GM12878 (cell line): ENCODE results near the gene ADK.

ENCODE experiments used
- JUND ChIP-seq: IDR thresholded peaks from 2 replicates; pipeline ENCODE4 v1.6.1; 2012; ENCODE audit warnings: low read depth, mild to moderate bottlenecking, low read length, improper control_type of control experiment, moderate library complexity
- KAT2A ChIP-seq: conservative IDR thresholded peaks from 2 replicates; pipeline ENCODE4 v1.6.1; 2011; ENCODE audit warnings: low read depth, low read length; ENCODE audit not compliant: control insufficient read depth
- MTA3 ChIP-seq: IDR thresholded peaks from 2 replicates; pipeline ENCODE4 v1.6.1; 2012; ENCODE audit warnings: low read length, inconsistent platforms, borderline replicate concordance
- POLR2A ChIP-seq: IDR thresholded peaks from 2 replicates; pipeline ENCODE4 v1.6.1; 2011; ENCODE audit warnings: low read depth, mild to moderate bottlenecking, low read length
- POLR2AphosphoS5 ChIP-seq: IDR thresholded peaks from 2 replicates; pipeline ENCODE4 v1.6.1; 2011; ENCODE audit warnings: mild to moderate bottlenecking, low read length, inconsistent platforms
- RBBP5 ChIP-seq: fragments of 200-600 bp; sonication (generic); conservative IDR thresholded peaks from 2 replicates; pipeline ENCODE4 v1.6.1; 2016
- STAT1 ChIP-seq: fragments of 450-650 bp; conservative IDR thresholded peaks from 2 replicates; pipeline ENCODE4 v1.6.1; 2014; ENCODE audit warnings: antibody characterized with exemption, mild to moderate bottlenecking
- TAF1 ChIP-seq: IDR thresholded peaks from 2 replicates; pipeline ENCODE4 v1.6.1; 2011; ENCODE audit warnings: mild to moderate bottlenecking, low read depth, low read length, borderline replicate concordance
- YY1 ChIP-seq: IDR thresholded peaks from 2 replicates; pipeline ENCODE4 v1.6.1; 2011; ENCODE audit warnings: low read depth, mild to moderate bottlenecking, low read length
- ZNF24 ChIP-seq: fragments of 450-650 bp; IDR thresholded peaks from 2 replicates; pipeline ENCODE4 v1.6.1; 2017; ENCODE audit warnings: antibody characterized with exemption, mild to moderate bottlenecking
- TF ChIP-seq, protein P1 (sequence below), 3 experiments: IDR thresholded peaks in 2 of 3; conservative IDR thresholded peaks in 1 of 3; 2 replicates each; pipeline ENCODE4 v1.5.1; 2011; ENCODE audit warnings: low read depth in 3 of 3, low read length in 3 of 3, mild to moderate bottlenecking in 3 of 3, control low read depth in 2 of 3, moderate library complexity in 2 of 3, inconsistent platforms in 1 of 3, mixed read lengths in 1 of 3; ENCODE audit not compliant: control insufficient read depth in 2 of 3, insufficient read depth in 1 of 3; ENCODE audit errors: extremely low read depth in 1 of 3
- TF ChIP-seq, protein P2 (sequence below): fragments of 450-650 bp; formaldehyde crosslinking; IDR thresholded peaks from 2 replicates; pipeline ENCODE4 v1.5.0; 2022; ENCODE audit warnings: mild to moderate bottlenecking, missing genetic modification characterization
- TF ChIP-seq, protein P3 (sequence below): IDR thresholded peaks from 2 replicates; pipeline ENCODE4 v1.6.1; 2012; ENCODE audit warnings: low read length, inconsistent platforms

DNA sequence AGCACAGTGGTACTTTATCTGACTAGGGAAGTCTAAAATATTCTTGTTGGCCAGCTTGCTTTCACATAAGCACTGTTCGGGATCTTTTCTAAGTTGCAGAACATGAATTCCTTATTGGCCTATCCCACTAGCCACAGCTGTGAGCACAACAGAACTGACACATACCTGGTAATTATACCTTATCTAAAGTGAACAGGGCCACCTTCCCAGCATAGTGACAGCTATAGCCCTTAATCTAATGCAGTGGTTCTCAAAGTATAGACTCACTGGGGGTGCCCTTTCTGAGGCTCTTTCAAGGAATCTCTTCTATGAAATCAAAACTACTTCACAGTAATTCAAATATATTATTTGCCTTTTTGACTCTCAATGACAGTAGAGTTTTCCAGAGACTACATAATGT, 490.6 kb downstream of the ADK start:
- TF ChIP-seq ZNF24 = no peak
- no peak for TF ChIP-seq STAT1
- no peak for TF ChIP-seq RBBP5
- TF ChIP-seq, protein P1, sequence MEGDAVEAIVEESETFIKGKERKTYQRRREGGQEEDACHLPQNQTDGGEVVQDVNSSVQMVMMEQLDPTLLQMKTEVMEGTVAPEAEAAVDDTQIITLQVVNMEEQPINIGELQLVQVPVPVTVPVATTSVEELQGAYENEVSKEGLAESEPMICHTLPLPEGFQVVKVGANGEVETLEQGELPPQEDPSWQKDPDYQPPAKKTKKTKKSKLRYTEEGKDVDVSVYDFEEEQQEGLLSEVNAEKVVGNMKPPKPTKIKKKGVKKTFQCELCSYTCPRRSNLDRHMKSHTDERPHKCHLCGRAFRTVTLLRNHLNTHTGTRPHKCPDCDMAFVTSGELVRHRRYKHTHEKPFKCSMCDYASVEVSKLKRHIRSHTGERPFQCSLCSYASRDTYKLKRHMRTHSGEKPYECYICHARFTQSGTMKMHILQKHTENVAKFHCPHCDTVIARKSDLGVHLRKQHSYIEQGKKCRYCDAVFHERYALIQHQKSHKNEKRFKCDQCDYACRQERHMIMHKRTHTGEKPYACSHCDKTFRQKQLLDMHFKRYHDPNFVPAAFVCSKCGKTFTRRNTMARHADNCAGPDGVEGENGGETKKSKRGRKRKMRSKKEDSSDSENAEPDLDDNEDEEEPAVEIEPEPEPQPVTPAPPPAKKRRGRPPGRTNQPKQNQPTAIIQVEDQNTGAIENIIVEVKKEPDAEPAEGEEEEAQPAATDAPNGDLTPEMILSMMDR (IDR thresholded peaks at IDR 0.05 in 2 of 3, conservative IDR thresholded peaks at IDR 0.05 in 1 of 3; ENCODE audit: control insufficient read depth in 2 of 3, extremely low read depth in 1 of 3, insufficient read depth in 1 of 3, low read depth in 3 of 3, low read length in 3 of 3) = no peak
- TF ChIP-seq YY1 = no peak
- TF ChIP-seq TAF1 = no peak
- no peak for TF ChIP-seq POLR2A
- TF ChIP-seq POLR2AphosphoS5 = no peak
- no peak for TF ChIP-seq MTA3
- no peak for TF ChIP-seq KAT2A
- TF ChIP-seq, protein P2, sequence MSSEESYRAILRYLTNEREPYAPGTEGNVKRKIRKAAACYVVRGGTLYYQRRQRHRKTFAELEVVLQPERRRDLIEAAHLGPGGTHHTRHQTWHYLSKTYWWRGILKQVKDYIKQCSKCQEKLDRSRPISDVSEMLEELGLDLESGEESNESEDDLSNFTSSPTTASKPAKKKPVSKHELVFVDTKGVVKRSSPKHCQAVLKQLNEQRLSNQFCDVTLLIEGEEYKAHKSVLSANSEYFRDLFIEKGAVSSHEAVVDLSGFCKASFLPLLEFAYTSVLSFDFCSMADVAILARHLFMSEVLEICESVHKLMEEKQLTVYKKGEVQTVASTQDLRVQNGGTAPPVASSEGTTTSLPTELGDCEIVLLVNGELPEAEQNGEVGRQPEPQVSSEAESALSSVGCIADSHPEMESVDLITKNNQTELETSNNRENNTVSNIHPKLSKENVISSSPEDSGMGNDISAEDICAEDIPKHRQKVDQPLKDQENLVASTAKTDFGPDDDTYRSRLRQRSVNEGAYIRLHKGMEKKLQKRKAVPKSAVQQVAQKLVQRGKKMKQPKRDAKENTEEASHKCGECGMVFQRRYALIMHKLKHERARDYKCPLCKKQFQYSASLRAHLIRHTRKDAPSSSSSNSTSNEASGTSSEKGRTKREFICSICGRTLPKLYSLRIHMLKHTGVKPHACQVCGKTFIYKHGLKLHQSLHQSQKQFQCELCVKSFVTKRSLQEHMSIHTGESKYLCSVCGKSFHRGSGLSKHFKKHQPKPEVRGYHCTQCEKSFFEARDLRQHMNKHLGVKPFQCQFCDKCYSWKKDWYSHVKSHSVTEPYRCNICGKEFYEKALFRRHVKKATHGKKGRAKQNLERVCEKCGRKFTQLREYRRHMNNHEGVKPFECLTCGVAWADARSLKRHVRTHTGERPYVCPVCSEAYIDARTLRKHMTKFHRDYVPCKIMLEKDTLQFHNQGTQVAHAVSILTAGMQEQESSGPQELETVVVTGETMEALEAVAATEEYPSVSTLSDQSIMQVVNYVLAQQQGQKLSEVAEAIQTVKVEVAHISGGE (CRISPR knock-in tag) = no peak
- TF ChIP-seq, protein P3, sequence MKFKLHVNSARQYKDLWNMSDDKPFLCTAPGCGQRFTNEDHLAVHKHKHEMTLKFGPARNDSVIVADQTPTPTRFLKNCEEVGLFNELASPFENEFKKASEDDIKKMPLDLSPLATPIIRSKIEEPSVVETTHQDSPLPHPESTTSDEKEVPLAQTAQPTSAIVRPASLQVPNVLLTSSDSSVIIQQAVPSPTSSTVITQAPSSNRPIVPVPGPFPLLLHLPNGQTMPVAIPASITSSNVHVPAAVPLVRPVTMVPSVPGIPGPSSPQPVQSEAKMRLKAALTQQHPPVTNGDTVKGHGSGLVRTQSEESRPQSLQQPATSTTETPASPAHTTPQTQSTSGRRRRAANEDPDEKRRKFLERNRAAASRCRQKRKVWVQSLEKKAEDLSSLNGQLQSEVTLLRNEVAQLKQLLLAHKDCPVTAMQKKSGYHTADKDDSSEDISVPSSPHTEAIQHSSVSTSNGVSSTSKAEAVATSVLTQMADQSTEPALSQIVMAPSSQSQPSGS = no peak
- TF ChIP-seq JUND = no peak
